ENCODE measurements around the gene PRKCH.

PRKCH gene

DNA sequence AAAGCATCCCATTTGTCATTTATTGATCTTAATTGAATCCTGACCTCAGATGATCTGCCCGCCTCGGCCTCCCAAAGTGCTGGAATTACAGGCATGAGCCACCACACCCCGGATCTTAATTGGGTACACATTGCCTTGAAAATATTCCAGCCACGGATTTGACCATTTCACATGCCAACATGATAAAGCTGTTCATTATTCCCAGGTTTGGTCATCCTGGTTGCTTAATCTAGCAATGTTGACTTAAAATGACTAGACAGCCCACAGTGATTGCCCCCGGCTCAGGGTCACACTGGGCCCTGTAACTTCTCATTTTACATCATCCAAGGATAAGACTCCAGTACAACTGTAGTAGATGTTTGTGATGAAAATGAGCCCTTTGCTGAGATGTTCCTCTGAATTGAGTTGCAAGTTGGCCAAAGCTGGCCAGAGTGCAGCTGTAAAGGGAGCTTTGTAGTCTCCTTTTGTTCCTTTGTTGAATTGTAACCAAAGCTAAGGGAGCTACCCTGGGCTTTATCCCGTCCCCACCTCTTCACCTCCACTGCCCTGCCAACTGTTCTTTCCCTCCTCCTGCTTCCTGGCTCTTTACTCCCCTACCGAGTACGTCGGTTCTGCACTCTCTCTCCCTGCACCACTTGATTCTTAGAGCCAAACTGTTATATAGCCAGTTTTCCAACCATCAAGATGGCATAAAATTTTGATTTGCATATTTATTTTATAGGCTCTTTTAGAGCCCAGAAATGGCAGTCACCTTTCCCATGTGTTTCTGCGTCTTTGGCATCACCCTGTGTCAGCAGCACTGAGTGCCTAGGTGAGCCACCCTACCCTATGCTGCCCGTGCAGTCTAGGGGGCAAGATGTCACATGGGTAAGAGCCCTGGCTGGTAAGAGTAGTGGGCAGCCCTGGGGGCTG, 232.6 kb downstream of the PRKCH start:
- DNase-seq (ENCODE audit: low read depth) = peak; percentile 97

DNA sequence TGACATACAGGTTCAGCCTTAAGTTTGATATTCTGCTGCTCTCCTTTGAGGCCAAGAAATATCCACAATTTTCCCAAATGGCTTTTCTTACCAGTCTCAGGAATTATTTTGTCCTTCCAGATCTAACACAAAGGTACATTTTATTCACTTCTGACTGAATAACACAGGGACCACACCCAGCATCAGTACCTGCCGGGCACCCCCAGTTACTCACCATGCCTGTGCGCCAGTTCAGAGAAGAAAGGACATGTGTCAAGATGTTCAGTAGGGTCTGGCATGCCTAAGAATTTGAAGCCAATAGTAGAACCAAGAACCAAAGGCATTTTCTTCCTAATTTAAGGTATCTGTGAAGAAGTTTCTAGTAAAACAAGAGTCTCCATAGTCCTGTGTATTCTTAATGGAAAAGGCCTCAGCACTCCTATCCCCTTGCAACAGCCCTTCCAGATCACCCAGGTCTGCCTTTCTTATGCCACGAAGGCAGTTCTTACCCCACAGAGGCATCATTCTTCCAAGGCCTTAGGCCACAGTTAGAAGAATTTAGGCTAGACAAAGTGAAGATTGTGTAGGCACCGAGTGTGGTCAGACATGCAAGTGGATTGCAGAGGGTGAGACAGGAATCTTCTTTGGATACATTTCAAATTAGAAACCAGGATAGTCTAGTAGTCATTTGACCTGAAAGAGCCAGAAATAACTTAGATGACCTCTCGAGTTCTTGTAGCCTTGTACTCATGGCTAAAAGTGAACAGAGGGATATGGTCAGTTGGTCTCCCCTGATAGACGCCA, 233.9 kb downstream of the PRKCH start:
- no peak for DNase-seq (ENCODE audit: low read depth)

DNA sequence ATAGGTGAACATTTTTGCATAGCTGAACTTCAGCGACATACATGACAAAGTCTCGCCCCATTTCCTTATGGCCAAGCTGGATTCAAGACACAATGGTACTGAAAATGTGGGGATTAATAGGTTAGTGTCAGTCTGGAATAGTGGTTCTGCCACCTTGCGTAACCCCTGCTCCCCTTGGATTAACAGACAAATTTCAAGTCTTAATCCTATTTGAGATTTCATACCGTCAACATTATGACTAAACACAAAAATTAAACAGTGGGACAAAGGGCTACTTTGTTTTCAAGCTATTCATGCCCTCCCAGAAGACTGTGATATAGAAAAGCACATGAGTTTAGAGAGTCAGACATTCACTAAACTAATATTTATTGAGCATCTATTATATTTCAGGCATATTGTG, 235.1 kb downstream of the PRKCH start:
- DNase-seq (ENCODE audit: low read depth) = no peak

DNA sequence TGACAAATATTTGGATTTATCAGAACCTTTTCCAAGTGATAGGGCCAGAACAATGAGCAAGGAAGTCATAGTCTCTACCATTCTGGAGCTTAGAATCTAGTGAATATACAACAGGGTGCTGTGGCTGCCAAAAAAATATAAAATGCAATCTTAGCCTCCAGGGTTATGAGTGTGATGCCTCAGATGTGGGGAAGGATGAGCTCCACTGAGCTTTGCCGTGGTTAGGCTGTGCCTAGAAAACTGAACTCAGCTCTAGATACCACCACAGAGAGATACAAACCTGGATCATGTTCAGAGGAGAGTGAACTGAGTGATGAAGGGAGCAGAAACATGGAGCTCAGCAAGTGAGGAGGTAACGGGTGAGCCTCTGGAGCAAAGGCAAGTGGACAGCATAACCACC, 235.9 kb downstream of the PRKCH start:
- no peak for DNase-seq (ENCODE audit: low read depth)

DNA sequence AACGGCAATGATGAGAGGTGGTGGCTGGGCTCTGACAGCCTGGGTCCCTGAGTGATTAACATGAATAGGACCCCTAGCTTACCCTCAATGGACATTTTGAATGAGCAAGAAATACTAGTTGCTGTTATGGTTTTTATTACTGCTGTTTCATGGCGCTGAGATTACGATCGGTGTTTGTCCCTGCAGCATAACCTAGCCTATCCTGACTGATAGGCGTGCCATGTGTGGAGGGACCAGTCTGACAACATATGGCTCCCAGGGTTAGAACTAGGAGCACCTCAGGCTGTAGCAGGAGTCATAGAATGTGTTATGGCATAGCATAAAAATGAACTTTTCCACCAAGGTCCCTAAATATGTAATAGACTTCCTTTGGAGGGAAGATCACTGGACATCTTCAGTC, 236.5 kb downstream of the PRKCH start:
- no peak for DNase-seq (ENCODE audit: low read depth)

DNA sequence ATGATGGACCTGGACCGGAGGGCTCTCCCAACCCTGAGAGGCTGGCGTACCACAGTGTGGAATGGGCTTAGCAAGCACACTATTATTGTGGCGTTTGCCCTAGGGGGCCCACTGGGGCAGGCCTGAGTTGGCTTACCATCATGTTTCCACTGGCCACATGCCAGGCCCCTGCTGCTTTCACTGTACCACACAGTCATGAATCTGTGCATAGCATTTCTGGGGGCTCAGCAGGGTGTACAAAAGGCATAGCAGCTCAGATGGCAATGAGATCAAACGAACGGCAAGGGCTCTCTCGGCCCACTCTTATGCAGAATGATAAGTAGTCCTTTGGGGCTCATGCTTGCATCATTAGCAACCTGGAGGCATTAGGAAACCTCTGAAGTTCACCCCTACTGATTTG, 236.9 kb downstream of the PRKCH start:
- DNase-seq (ENCODE audit: low read depth) = no peak

DNA sequence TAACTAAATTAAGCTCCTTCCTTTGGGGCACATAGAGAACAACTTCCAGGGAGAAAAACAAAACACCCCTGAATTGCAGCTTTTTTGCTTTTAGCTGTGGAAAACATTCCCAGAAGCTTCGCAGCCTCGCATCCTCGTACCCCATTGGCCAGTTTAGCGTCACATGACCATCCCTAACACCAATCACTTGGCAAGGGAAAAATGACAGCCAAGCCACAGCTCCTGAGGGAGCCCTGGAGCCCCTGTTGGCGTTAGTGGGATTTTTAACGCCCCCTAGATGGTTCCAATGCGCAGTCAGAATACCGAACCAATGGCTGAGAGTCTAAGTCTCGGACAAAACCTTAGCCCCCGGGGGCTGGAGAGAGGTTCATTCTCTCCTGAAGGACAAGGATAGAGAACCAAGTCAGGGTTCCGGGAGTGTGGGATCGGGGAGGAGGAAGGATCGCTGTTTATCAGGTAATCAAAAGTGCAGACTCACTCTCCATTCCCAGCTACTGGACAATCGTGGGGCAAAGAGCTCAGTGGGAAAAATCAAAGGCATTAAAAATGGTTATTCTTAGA, 238.3 kb downstream of the PRKCH start:
- no peak for DNase-seq (ENCODE audit: low read depth)

DNA sequence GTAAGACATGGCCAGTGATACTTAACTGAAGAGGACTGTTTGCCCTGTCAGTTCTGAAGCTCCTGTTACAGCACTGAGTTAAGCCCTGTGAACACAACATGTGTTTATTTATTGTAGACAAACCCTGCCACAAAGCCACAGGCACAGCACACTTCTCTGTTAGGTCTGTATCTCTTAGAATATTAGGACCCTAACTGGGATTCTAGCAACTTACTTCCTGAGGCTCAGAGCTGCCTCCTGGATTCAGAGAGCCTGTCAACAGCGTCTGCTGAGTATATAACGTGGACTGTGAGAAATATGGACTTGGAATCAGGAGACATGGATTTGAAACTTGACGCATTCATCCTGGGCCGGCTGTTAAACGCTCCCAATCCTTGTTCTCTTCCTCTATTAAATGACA, 238.9 kb downstream of the PRKCH start:
- no peak for DNase-seq (ENCODE audit: low read depth)

DNA sequence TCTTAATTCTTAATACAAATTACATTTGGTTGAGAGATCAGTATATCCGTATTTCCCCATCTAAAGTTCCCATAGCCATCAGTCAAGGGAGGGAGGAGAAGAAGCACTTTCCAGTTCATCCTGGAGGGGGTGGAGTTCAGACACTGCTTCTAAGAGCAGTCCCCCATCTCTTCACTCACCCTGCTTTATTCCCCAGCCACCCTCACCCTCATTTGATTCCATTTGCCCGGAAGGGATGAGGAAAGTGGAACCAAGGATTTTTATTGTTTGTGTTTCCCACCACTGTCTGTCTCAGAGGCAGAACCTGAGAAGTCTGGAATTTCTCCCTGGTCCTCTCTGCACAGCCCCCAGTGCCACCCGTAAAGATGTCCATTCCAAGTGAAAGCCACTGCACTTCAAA, 239.7 kb downstream of the PRKCH start:
- DNase-seq (ENCODE audit: low read depth) = no peak

DNA sequence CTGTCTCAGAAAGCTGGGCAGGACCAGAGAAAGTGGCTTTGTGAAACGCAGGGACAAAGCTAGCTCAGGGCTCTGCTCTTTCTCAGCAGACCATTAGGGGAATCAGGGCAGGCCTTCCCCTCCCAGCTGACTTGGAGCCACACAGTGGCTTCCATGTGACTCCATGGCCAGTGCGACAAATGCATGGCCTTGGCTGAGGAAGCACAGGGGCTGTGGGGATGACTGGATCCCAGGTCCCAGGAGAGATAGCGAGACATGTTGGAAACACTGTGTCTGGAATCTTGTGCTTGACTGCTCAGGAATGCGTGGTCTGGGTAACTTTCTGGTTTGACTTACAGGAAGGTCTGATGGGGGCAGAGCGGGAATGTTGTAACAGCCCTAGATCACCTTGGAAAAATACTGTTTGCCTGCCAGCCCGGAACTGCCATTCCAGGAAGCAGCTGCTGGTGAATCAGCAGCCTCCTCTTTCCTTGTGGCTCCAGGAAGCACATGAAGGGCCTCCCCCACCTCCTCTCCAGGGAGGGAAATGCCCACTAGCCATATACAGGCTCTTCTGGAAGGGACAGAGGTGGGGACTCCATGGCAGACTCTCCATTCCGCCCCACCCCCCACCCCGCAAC, 240.4 kb downstream of the PRKCH start:
- peak; percentile 78 for DNase-seq (ENCODE audit: low read depth)

DNA sequence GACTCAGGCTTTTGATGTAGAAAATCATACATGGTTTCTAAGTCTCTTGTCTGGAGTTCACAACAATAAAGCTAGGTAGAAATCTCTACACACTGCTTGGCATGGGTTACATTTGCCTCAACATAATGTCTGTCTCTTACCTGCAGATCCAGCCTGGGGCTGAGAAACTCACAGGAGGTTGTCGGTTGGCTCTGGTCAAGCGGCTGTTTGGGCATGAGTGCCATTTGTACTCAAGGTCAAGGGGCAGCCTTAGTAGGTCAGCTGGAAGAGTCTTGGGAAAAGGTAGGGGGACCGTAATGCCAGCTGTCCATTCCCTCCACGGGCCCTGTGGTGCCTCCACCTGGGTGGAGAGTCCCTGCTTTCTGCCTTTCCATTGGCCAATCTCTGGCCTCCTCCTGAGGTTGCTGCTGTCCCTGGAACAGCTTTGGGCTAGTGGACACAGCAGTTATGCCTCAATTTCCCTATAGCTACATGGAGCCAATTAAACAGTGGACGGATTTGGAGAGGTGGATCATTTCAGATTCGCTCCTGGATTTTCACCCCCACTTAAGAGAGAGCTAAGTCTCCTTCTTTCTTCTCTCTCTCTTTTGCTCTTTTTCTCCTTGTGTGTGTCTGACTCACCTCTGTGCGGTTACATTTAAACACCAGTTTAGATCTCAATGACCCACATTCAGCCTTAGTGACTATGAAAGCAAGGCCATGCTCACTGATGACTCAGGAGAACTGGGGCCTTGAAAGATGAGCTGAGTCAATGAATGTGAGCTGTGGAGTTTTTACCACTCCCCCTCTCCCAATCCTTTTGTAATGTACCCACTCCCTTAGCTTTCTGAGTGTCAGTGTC, 241.2 kb downstream of the PRKCH start:
- DNase-seq (ENCODE audit: low read depth) = peak; percentile 91

DNA sequence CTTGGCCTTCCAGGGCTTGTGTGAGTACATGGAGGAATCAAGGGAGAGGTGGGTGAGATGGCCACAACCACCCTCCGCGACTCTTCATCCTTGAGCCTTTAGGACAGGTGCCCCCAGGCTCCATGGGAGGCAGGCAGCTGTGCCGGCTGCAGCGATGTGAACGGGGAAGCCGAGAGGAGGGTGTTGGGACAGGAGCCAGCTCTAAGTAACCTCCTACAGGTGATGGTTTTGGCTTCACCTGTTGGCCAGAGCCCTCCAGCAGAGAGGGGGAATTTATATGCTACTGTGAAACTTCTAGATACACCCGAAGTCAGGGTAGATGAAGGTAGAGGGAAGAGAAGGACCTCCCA, 241.8 kb downstream of the PRKCH start:
- DNase-seq (ENCODE audit: low read depth) = no peak

DNA sequence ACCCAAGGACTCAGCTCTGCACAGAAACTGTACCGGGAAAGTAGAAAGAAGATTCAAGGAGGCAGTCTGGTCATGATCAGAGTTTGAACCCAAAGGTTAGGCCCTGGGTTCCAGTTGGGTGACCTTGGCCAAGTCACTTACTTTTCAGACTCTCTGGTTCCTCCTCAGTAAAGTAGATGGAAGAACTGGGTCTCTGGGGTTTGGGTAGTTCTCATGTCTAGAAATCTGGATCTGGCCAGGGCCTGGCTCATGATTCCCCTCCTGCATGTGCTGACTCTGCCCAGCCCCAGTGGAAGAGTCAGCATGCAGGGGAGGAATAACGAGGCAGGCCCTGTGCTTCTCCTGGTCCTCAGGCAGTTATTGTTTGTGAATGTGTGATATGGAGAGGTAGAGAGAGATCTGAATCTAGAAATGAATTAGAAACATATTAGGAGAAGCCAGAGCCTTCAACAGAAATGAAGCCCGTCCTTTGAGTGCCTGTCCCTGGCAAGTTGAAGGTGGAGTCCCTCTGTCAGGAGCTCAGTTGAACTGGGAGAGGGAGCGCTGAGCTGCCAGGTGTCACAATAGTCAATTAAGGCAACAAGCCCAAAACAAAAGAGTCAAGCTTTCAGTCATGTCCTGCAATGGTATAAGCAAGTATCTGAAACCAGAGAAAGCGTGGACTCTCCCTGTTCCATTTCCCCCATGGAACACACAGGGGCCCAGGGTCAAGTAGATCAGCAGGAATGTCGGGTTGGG, 242.7 kb downstream of the PRKCH start:
- no peak for DNase-seq (ENCODE audit: low read depth)

DNA sequence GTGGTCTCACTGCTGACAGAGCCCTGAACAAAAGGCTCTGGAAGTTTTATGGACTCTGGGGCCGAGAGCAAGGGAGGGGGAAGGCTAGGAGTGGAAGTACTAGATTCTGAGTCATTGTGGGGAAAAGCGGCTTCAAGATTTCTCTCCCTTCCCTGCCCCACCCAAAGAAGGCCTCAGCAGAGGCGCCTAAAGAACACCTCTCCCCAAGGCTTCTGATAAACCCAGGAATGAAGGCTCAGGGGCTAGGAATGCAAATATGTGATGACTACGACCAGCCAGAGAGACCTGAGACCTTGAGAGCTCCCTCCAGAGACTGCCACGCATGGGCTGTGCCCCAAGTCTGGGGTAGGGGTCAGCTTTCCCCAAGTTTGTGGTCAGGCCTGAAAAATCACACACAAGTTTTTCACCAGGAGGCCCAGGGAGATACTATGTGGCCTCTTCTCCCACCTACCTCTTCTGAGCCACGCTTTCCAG, 243.3 kb downstream of the PRKCH start:
- no peak for DNase-seq (ENCODE audit: low read depth)

DNA sequence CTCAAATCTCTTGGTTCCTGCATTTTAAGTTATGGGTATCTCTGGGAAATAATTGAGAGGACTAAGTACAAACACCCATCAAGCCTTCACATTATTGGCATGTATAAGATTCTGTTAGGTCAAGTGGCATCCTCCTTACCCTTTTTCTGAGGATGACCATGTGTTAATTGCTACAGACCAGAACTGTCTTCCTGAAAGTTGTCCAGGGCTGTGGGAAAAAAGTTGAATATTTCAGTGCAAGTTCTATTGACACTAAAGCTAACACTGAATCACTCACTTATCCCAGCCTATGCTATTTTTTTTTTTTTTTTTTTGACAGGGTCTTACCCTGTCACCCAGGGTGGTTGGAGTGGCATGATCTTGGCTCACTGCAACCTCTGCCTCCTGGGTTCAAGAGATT, 243.8 kb downstream of the PRKCH start:
- DNase-seq (ENCODE audit: low read depth) = no peak

DNA sequence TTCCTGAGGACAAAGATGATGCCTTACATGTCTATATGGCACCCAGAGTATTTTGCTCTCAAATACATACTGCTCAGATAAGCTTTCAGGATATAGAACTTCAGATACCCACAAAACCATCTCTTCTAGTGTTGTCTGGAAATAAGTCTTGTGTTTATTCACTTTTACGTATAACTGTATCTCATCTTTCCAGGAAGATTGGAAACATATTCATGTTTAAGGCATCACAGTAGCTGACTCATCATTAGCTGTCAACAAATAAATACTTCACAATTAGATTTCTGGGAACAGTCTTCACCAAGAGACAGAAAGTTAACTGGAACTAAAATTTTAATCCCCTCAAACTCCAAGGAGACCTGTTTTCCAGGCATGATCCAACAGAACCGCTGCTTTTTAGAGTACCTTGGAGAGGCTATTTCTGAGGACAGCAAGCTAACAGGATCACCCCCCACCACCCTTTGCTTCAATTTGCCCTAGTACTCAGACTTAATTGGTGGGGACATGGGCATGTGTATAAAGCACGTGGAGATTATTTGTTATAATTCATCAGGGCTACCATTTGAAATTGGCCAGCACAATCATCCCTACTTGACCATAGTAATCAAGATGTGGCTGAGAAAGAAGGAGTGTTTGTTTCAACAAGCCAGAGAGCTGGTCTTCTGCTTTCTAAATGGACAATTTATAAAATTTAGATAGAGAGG, 244.6 kb downstream of the PRKCH start:
- peak; percentile 85 for DNase-seq (ENCODE audit: low read depth)

DNA sequence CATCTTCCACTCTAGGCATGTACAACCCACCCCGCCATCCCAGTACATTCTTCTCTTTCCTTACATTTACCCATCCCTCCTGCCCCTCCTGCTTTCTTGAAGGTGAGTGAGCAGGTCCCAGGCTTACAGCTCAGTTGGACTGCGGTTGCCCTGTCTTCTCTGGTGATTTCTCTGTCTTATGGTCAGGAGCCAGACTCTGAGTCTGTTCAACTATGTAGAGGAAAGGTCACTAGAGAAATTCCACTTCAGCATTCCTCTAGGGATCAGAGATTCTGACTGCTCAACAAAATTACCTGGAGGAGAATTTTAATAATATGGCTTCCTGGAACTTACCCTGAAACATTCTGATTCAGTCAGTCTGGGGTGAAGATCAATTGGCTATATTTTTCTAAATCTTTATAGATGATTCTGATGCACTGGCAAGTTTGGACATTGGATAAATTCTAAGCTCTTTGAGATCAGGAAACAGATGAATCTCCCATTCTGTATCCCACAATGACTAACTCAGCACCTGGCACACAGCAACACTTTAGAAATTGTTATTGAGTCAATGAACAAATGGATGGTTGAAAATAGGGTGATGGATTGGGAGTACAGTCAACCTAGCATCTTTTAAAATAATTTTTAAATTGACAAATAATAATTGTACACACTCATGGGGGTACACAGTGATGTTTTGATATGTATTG, 245.3 kb downstream of the PRKCH start:
- no peak for DNase-seq (ENCODE audit: low read depth)

DNA sequence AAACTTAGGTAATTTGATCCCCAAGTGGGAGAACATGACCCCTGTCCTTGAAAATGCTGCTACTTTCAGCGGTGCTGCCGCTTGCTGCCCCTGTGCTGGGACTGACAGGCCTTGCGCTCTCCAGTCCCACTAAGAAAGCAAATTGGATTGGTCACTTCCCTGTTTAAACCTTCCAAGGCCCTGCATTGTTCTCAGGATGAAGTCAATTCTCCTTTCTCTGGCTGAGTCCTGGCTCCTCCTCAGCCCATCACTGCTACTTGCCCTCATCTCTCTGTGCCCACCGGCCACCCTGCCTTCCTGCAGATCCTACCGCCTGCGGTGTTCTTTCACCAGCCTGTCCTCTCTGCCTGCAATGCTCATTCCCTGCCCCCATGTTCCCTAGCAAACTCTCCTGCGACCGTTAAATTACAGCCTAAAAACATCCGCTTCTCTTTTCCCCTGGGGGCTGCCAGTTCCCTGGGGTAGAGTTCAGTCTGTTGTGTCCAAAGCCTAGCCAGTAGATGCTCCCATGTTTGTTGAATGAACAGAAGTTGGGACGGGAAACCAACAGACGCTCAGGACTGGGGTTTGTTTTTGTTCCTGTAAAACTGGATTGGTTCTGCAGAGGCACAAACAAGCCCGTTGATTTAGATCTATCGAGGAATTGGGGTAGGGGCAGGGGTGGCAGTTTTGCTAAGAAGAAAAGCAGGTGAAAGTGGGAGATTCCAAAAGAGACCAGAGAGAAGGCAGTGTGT, 246.6 kb downstream of the PRKCH start:
- no peak for DNase-seq (ENCODE audit: low read depth)

DNA sequence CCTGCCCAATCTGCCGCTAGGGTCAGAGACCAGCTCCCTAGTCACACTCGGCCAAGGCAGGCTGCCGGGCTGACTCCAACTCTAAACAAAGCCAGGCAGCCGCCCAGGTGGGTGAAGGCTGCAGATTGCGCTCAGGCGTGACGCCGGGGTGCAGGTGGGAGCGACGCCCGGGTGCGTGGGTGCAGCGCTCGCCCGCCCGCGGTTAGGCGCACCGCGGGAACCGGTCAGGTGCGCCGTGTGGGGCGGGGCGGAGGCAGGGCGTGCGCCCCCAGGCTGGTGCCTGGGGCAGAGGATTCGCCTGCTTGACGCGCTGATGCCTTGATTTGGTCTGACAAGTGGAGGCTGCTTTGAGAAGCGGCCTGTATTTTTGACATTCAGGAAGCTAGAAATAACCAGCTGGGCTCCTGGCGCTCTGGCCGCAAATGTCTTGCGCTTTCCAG, 247.2 kb downstream of the PRKCH start:
- no peak for DNase-seq (ENCODE audit: low read depth)
